Osteoblast (primary cell): ENCODE results near the gene USP53. TPM values are rescaled to one million over a fixed set of nuclear protein-coding genes. Genes with fewer than 3 reads are reported as not detected.
"Not testable (repeated sequence)": the region's sequence is repeated elsewhere in the genome, so short reads cannot be mapped to it uniquely, and the experiment has no call there.

Experiments
- DNase-seq: peaks from one replicate; pipeline ENCODE4 v3.0.0; 2011; ENCODE audit warnings: low spot score, mixed read lengths; ENCODE audit not compliant: insufficient read length; ENCODE audit errors: missing footprints
- H2AFZ ChIP-seq: 2 replicates; pipeline ENCODE4 v1.6.0; 2011; ENCODE audit warnings: mild to moderate bottlenecking, low read length
- H3K27ac ChIP-seq: 2 replicates; pipeline ENCODE4 v1.5.1; 2011; ENCODE audit warnings: mild to moderate bottlenecking, low read depth, low read length, moderate library complexity
- H3K27me3 ChIP-seq: 2 replicates; pipeline ENCODE4 v1.6.0; 2012; ENCODE audit warnings: mild to moderate bottlenecking, control low read depth, inconsistent platforms, low read length, moderate library complexity; ENCODE audit not compliant: insufficient read depth
- H3K36me3 ChIP-seq: 2 replicates; pipeline ENCODE4 v1.5.1; 2011; ENCODE audit warnings: mild to moderate bottlenecking, low read length, control low read depth, moderate library complexity; ENCODE audit not compliant: insufficient read depth
- H3K4me1 ChIP-seq: 2 replicates; pipeline ENCODE4 v1.5.1; 2011; ENCODE audit warnings: mild to moderate bottlenecking, low read length, control low read depth, moderate library complexity; ENCODE audit not compliant: insufficient read depth
- H3K4me2 ChIP-seq: 2 replicates; pipeline ENCODE4 v1.6.0; 2011; ENCODE audit warnings: mild to moderate bottlenecking, low read length; ENCODE audit not compliant: insufficient read depth
- H3K4me3 ChIP-seq: fragments of 200-600 bp; sonication (generic); 3 replicates; pipeline ENCODE4 v1.5.1; 2012; ENCODE audit warnings: mild to moderate bottlenecking, low read length, inconsistent platforms; ENCODE audit not compliant: insufficient read depth
- H3K79me2 ChIP-seq: 2 replicates; pipeline ENCODE4 v1.6.0; 2012; ENCODE audit warnings: mild to moderate bottlenecking, low read length, control low read depth, inconsistent platforms; ENCODE audit not compliant: insufficient read depth
- H3K9me3 ChIP-seq: 2 replicates; pipeline ENCODE4 v1.5.1; 2011; ENCODE audit warnings: low read depth, low read length, control low read depth
- H4K20me1 ChIP-seq: 2 replicates; pipeline ENCODE4 v1.6.0; 2012; ENCODE audit warnings: mild to moderate bottlenecking, low read length, control low read depth; ENCODE audit not compliant: insufficient read depth
- total RNA-seq: library from RNA; depleted of rRNA; stranded (reverse); fragments of >200 nt; gene quantifications from 2 replicates; pipeline ENCODE4 v1.2.3, GENCODE V29; 2012
- TF ChIP-seq, protein P1 (sequence below): IDR thresholded peaks from 2 replicates; pipeline ENCODE4 v1.5.1; 2011; ENCODE audit warnings: mild to moderate bottlenecking, low read depth, low read length, moderate library complexity; ENCODE audit errors: extremely low read depth

The USP53 gene
- 61.9 and 70.7 TPM in 2 replicates for total RNA-seq

DNA sequence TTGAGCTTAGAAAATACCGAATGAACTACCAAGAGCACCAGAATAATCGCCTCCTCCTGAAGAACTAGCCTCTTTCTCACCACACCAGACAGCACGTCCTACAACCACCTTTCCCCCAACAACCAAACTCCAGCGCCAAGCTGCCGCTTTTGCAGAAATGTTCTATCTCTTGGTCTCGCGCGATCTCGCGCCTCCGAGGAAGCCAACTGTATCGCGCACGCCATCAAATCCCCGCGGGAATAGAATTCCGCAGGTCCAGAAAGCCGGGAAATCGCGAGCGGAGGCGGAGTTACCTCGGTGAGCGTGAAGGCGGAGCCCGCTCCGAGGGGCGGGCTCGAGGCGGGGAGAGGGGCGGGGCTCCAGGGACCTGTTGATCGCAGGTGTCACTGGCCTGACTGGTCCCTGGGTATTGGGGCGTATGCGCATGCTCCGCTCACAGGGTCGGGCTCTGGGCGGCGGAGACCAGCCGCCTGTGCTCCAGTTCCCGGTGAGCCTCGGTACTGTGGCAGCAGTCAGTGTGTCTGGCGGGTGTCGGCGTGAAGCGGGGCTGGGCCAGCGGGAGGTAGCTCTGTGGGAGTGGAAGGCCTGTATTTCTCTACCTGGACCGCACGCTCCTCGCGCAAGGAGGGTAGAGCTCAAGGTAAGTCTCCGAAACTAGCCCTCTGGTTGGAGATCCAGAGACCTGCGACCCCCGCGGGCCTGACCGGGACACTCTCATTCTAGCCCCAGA is at the start of gene USP53:
Gene USP53 (plus strand): TSS at position 480 of the 730 bp plus-strand sequence. CDS start 27,047 bp downstream, outside the sequence.
- TF ChIP-seq, protein P1, sequence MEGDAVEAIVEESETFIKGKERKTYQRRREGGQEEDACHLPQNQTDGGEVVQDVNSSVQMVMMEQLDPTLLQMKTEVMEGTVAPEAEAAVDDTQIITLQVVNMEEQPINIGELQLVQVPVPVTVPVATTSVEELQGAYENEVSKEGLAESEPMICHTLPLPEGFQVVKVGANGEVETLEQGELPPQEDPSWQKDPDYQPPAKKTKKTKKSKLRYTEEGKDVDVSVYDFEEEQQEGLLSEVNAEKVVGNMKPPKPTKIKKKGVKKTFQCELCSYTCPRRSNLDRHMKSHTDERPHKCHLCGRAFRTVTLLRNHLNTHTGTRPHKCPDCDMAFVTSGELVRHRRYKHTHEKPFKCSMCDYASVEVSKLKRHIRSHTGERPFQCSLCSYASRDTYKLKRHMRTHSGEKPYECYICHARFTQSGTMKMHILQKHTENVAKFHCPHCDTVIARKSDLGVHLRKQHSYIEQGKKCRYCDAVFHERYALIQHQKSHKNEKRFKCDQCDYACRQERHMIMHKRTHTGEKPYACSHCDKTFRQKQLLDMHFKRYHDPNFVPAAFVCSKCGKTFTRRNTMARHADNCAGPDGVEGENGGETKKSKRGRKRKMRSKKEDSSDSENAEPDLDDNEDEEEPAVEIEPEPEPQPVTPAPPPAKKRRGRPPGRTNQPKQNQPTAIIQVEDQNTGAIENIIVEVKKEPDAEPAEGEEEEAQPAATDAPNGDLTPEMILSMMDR = no peak
- Histone ChIP-seq H3K27me3 (no peaks in the 10 kb centered on the region), H3K27ac (peak within 1 kb of the TSS; percentile 97), H2AFZ (peak within 1 kb of the TSS; percentile 94), H4K20me1 (no peaks in the 10 kb centered on the region), H3K9me3 (no peaks in the 10 kb centered on the region), H3K4me2 (peak within 1 kb of the TSS; percentile 99), H3K36me3 (peaks cover 2% of the 10 kb centered on the region), H3K4me1 (peaks cover 31% of the 10 kb centered on the region), H3K79me2 (peaks cover 44% of the 10 kb centered on the region), H3K4me3 (peak within 1 kb of the TSS; percentile 87)
- DNase-seq = peak; percentile 91

GRCh38 chr4:119165767-119166166 is 46.7 kb upstream of the USP53 start:
- H3K27me3 ChIP-seq = no peaks in the 10 kb centered on the region
- H3K4me3 ChIP-seq = no peak overlapping the region
- no peaks in the 10 kb centered on the region for H3K4me1 ChIP-seq
- no peaks in the 10 kb centered on the region for H4K20me1 ChIP-seq
- no peak overlapping the region for H2AFZ ChIP-seq
- H3K4me2 ChIP-seq = no peak overlapping the region
- TF ChIP-seq, protein P1 = no peak
- H3K79me2 ChIP-seq = no peaks in the 10 kb centered on the region
- H3K27ac ChIP-seq = no peak overlapping the region
- no peaks in the 10 kb centered on the region for H3K9me3 ChIP-seq
- no peak for DNase-seq
- no peaks in the 10 kb centered on the region for H3K36me3 ChIP-seq

GRCh38 chr4:119170195-119170594 is 42.3 kb upstream of the USP53 start:
- no peak overlapping the region for H2AFZ ChIP-seq
- H3K36me3 ChIP-seq = no peaks in the 10 kb centered on the region
- no peak overlapping the region for H3K4me2 ChIP-seq
- no peaks in the 10 kb centered on the region for H3K79me2 ChIP-seq
- no peak overlapping the region for H3K4me3 ChIP-seq
- H4K20me1 ChIP-seq = no peaks in the 10 kb centered on the region
- H3K4me1 ChIP-seq = no peaks in the 10 kb centered on the region
- no peak overlapping the region for H3K27ac ChIP-seq
- DNase-seq = no peak
- no peaks in the 10 kb centered on the region for H3K27me3 ChIP-seq
- no peaks in the 10 kb centered on the region for H3K9me3 ChIP-seq
- TF ChIP-seq, protein P1 = no peak

DNA sequence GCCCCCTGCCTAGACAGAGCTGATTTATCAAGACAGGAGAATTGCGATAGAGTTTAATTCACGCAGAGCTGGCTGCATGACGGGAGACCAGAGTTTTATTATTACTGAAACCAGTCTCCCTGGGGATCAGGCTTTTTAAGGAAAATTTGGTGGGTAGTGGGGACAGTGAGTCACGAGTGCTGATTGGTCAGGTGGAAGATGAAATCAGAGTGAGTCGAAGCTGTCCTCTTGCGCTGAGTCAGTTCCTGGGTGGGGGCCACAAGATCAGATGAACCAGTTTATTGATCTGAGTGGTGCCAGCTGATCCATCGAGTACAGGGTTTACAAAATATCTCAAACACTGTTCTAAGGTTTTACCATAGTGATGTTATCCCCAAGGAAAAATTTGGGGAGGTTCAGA is 40.3 kb upstream of the USP53 start:
- peak; percentile 22 for DNase-seq
- H3K4me2 ChIP-seq = peak overlapping the region; percentile 21
- no peak overlapping the region for H3K4me3 ChIP-seq
- H3K27me3 ChIP-seq = no peaks in the 10 kb centered on the region
- no peaks in the 10 kb centered on the region for H3K79me2 ChIP-seq
- peak overlapping the region; percentile 81 for H2AFZ ChIP-seq
- H3K36me3 ChIP-seq = no peaks in the 10 kb centered on the region
- no peaks in the 10 kb centered on the region for H3K4me1 ChIP-seq
- H3K9me3 ChIP-seq = no peaks in the 10 kb centered on the region
- TF ChIP-seq, protein P1 = no peak
- no peak overlapping the region for H3K27ac ChIP-seq
- H4K20me1 ChIP-seq = no peaks in the 10 kb centered on the region

- not testable (repeated sequence) for H3K36me3 ChIP-seq, DNase-seq, H3K4me2 ChIP-seq, H3K4me3 ChIP-seq, H3K27me3 ChIP-seq, H3K4me1 ChIP-seq, H4K20me1 ChIP-seq, H3K9me3 ChIP-seq, H3K79me2 ChIP-seq, H2AFZ ChIP-seq, H3K27ac ChIP-seq
Measured at GRCh38 chr4:119173729-119174361, 38.7 kb upstream of the USP53 start.
